HL-60 (cell line): Measurements from ENCODE around the gene OTOF.

Source experiments
- POLR2AphosphoS5 ChIP-seq: IDR thresholded peaks from 2 replicates; pipeline ENCODE4 v1.6.1; 2012; ENCODE audit warnings: low read depth
- REST ChIP-seq: IDR thresholded peaks from 2 replicates; pipeline ENCODE4 v1.6.1; 2012; ENCODE audit warnings: low read depth; ENCODE audit not compliant: insufficient replicate concordance
- TF ChIP-seq, protein P1 (sequence below): IDR thresholded peaks from one replicate; pipeline ENCODE4 v1.5.1; 2011; ENCODE audit warnings: low read length, control low read depth, inconsistent platforms; ENCODE audit not compliant: insufficient read depth

DNA sequence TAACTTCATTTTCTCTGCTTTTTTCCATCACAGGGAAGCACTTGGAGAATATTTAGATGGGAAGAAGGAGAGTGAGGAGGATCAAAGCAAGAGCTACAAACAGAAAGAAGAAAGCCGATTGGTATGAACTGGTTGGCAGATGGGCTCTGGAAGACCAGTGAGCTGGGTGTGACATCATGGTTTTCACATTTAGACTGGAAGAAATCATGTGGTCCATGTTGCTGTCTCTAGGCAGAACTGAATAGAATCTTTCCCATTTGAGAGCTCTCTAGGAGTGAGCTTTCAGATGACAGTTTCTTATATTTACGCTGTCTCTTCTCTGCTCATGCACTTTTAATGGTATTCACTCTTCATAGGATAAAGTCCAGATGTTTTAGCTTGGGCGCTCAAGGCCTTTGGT is 63.6 kb downstream of the OTOF start:
- TF ChIP-seq, protein P1, sequence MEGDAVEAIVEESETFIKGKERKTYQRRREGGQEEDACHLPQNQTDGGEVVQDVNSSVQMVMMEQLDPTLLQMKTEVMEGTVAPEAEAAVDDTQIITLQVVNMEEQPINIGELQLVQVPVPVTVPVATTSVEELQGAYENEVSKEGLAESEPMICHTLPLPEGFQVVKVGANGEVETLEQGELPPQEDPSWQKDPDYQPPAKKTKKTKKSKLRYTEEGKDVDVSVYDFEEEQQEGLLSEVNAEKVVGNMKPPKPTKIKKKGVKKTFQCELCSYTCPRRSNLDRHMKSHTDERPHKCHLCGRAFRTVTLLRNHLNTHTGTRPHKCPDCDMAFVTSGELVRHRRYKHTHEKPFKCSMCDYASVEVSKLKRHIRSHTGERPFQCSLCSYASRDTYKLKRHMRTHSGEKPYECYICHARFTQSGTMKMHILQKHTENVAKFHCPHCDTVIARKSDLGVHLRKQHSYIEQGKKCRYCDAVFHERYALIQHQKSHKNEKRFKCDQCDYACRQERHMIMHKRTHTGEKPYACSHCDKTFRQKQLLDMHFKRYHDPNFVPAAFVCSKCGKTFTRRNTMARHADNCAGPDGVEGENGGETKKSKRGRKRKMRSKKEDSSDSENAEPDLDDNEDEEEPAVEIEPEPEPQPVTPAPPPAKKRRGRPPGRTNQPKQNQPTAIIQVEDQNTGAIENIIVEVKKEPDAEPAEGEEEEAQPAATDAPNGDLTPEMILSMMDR: no peak
- no peak for TF ChIP-seq POLR2AphosphoS5
- no peak for TF ChIP-seq REST
